GM18508 (cell line): ENCODE measurements around the gene GNPTG.
A peak's percentile ranks its signal among the peaks of the same experiment; 100 is the strongest.

Source experiments
- ATAC-seq: cut with Tn5 transposase; IDR thresholded peaks from one replicate; pipeline ENCODE4 v1.9.1; 2021; ENCODE audit warnings: moderate number of reproducible peaks; ENCODE audit not compliant: insufficient read depth, unreplicated experiment

GNPTG gene

GRCh38 chr16:1351582-1352362, at the start of gene GNPTG, which contains the start of gene TSR3:
GNPTG (plus strand) TSS chr16:1351931; CDS start chr16:1351966, 35 bp downstream.
TSR3 (minus strand) TSS chr16:1351878; CDS start chr16:1351804, 74 bp downstream.
- ATAC-seq = no peak

GRCh38 chr16:1305823-1306222, 45.9 kb upstream of the GNPTG start:
- no peak for ATAC-seq

- no peak for ATAC-seq
These were observed 45.4 kb upstream of the GNPTG start for GRCh38 chr16:1306334-1306733.

GRCh38 chr16:1308036-1308976, 43.4 kb upstream of the GNPTG start:
- no peak for ATAC-seq

GRCh38 chr16:1308977-1309885, 42.5 kb upstream of the GNPTG start, which contains the start of gene UBE2I:
UBE2I (plus strand) TSS chr16:1309636; CDS start chr16:1314031, 4,395 bp downstream.
- peak; percentile 45 for ATAC-seq

- no peak for ATAC-seq
These were observed 41.6 kb upstream of the GNPTG start for GRCh38 chr16:1309888-1310831.

GRCh38 chr16:1310832-1311200, 40.9 kb upstream of the GNPTG start:
- no peak for ATAC-seq

- no peak for ATAC-seq
These were observed 40.5 kb upstream of the GNPTG start for GRCh38 chr16:1311212-1311737.

- no peak for ATAC-seq
These were observed 39.8 kb upstream of the GNPTG start for GRCh38 chr16:1311738-1312466.

- no peak for ATAC-seq
These were observed 39.3 kb upstream of the GNPTG start for GRCh38 chr16:1312467-1312816.

GRCh38 chr16:1312903-1313302, 38.8 kb upstream of the GNPTG start:
- no peak for ATAC-seq

- no peak for ATAC-seq
These were observed 37.9 kb upstream of the GNPTG start for GRCh38 chr16:1313721-1314369.

GRCh38 chr16:1314399-1315068, 37.2 kb upstream of the GNPTG start:
- no peak for ATAC-seq

GRCh38 chr16:1315081-1316032, 36.4 kb upstream of the GNPTG start:
- ATAC-seq = no peak

- ATAC-seq = no peak
These were observed 35.7 kb upstream of the GNPTG start for GRCh38 chr16:1316033-1316405.
